ENCODE data around the gene PIEZO1. TPM values are rescaled to one million over a fixed set of nuclear protein-coding genes. Genes with fewer than 3 reads are reported as not detected.
A peak's percentile ranks its signal among the peaks of the same experiment; 100 is the strongest.

The PIEZO1 gene
- polyA plus RNA-seq, 1 of the 3 experiments (the other 2 are of a cell fraction): 184 TPM

- TF ChIP-seq POLR2AphosphoS5 (IDR thresholded peaks at IDR 0.05; ENCODE audit: low read depth, low read length): peak; percentile 66; the same call in 1 of the 2 replicates
- TF ChIP-seq JUND (IDR thresholded peaks at IDR 0.05): peak; percentile 81
- peak; percentile 54 for TF ChIP-seq TEAD4 (IDR thresholded peaks at IDR 0.05; ENCODE audit: borderline replicate concordance, insufficient read depth)
- peak; percentile 95 for TF ChIP-seq FOSL2 (IDR thresholded peaks at IDR 0.05; ENCODE audit: borderline replicate concordance, low read depth)
- no peak for TF ChIP-seq SMC3 (IDR thresholded peaks at IDR 0.05; ENCODE audit: low read depth, low read length)
- TF ChIP-seq NFIC (IDR thresholded peaks at IDR 0.05; ENCODE audit: borderline replicate concordance): peak; percentile 81
- TF ChIP-seq RXRA (IDR thresholded peaks at IDR 0.05; ENCODE audit: borderline replicate concordance, low read depth): peak; percentile 63; the same call in 1 of the 2 replicates
- TF ChIP-seq TCF12 (IDR thresholded peaks at IDR 0.05): peak; percentile 92
- TF ChIP-seq EP300 (IDR thresholded peaks at IDR 0.05; ENCODE audit: borderline replicate concordance in 1 of 2, low read depth in 1 of 2, low read length in 1 of 2): peak in 1 of 2 experiments; percentile 74; a peak in 1 of 4 replicates
- peak; percentile 65; the same call in 1 of the 2 replicates for TF ChIP-seq SIN3A (IDR thresholded peaks at IDR 0.05; ENCODE audit: borderline replicate concordance, low read depth, low read length)
- TF ChIP-seq, protein P1, sequence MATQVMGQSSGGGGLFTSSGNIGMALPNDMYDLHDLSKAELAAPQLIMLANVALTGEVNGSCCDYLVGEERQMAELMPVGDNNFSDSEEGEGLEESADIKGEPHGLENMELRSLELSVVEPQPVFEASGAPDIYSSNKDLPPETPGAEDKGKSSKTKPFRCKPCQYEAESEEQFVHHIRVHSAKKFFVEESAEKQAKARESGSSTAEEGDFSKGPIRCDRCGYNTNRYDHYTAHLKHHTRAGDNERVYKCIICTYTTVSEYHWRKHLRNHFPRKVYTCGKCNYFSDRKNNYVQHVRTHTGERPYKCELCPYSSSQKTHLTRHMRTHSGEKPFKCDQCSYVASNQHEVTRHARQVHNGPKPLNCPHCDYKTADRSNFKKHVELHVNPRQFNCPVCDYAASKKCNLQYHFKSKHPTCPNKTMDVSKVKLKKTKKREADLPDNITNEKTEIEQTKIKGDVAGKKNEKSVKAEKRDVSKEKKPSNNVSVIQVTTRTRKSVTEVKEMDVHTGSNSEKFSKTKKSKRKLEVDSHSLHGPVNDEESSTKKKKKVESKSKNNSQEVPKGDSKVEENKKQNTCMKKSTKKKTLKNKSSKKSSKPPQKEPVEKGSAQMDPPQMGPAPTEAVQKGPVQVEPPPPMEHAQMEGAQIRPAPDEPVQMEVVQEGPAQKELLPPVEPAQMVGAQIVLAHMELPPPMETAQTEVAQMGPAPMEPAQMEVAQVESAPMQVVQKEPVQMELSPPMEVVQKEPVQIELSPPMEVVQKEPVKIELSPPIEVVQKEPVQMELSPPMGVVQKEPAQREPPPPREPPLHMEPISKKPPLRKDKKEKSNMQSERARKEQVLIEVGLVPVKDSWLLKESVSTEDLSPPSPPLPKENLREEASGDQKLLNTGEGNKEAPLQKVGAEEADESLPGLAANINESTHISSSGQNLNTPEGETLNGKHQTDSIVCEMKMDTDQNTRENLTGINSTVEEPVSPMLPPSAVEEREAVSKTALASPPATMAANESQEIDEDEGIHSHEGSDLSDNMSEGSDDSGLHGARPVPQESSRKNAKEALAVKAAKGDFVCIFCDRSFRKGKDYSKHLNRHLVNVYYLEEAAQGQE (IDR thresholded peaks at IDR 0.05; ENCODE audit: low read depth, low read length): 0 out of 2 replicates have a peak, but pooled peaks have one; percentile 9
- TF ChIP-seq, protein P2, sequence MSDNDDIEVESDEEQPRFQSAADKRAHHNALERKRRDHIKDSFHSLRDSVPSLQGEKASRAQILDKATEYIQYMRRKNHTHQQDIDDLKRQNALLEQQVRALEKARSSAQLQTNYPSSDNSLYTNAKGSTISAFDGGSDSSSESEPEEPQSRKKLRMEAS (IDR thresholded peaks at IDR 0.05; ENCODE audit: low read depth): peak; percentile 75; the same call in 1 of the 2 replicates
- TF ChIP-seq ELF1 (IDR thresholded peaks at IDR 0.05): no peak
- TF ChIP-seq RFX5 (IDR thresholded peaks at IDR 0.05; ENCODE audit: low read length): no peak
- TF ChIP-seq, protein P3, sequence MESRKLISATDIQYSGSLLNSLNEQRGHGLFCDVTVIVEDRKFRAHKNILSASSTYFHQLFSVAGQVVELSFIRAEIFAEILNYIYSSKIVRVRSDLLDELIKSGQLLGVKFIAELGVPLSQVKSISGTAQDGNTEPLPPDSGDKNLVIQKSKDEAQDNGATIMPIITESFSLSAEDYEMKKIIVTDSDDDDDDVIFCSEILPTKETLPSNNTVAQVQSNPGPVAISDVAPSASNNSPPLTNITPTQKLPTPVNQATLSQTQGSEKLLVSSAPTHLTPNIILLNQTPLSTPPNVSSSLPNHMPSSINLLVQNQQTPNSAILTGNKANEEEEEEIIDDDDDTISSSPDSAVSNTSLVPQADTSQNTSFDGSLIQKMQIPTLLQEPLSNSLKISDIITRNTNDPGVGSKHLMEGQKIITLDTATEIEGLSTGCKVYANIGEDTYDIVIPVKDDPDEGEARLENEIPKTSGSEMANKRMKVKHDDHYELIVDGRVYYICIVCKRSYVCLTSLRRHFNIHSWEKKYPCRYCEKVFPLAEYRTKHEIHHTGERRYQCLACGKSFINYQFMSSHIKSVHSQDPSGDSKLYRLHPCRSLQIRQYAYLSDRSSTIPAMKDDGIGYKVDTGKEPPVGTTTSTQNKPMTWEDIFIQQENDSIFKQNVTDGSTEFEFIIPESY (IDR thresholded peaks at IDR 0.05; ENCODE audit: borderline replicate concordance, low read depth): peak; percentile 33; the same call in 1 of the 2 replicates
- TF ChIP-seq, protein P4, sequence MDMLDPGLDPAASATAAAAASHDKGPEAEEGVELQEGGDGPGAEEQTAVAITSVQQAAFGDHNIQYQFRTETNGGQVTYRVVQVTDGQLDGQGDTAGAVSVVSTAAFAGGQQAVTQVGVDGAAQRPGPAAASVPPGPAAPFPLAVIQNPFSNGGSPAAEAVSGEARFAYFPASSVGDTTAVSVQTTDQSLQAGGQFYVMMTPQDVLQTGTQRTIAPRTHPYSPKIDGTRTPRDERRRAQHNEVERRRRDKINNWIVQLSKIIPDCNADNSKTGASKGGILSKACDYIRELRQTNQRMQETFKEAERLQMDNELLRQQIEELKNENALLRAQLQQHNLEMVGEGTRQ (IDR thresholded peaks at IDR 0.05; ENCODE audit: borderline replicate concordance, low read depth, low read length): no peak
- TF ChIP-seq PBX3 (IDR thresholded peaks at IDR 0.05): peak; percentile 89
- no peak for DNase-seq
- H2AFZ ChIP-seq (ENCODE audit: low read depth): no peak overlapping the region
- no peaks in the 10 kb centered on the region for H3K27me3 ChIP-seq (ENCODE audit: insufficient read depth)
- peak overlapping the region; percentile 31 to 84; a peak in 3 of 4 replicates for H3K27ac ChIP-seq (ENCODE audit: low read depth in 2 of 2, low read length in 1 of 2)
- H4K20me1 ChIP-seq (ENCODE audit: insufficient read depth): peaks cover 62% of the 10 kb centered on the region
- peak overlapping the region; percentile 91 for H3K4me2 ChIP-seq
- H3K9ac ChIP-seq: peak overlapping the region; percentile 81; the same call in 1 of the 2 replicates
- H3K4me1 ChIP-seq (ENCODE audit: control insufficient read depth in 1 of 2, insufficient read depth in 2 of 2, low read depth in 1 of 2, low read length in 1 of 2): peaks cover 0 to 41% of the 10 kb centered on the region in 2 experiments; a peak in 3 of 4 replicates
- no peaks in the 10 kb centered on the region for H3K9me2 ChIP-seq
- no peaks in the 10 kb centered on the region for H3K9me3 ChIP-seq
- peak overlapping the region; percentile 58 to 76; a peak in 3 of 4 replicates for H3K4me3 ChIP-seq (ENCODE audit: low read depth in 2 of 2, low read length in 1 of 2)
- H3F3A ChIP-seq (replicated peaks; ENCODE audit: insufficient read depth): peaks cover 20% of the 10 kb centered on the region
- H3K36me3 ChIP-seq (replicated peaks in 1 of 2; ENCODE audit: control insufficient read depth in 1 of 2, insufficient read depth in 2 of 2, low read length in 1 of 2): no peaks in the 10 kb centered on the region
- WGBS (ENCODE audit: low lambda C conversion rate): 32% methylated on average over 8 of the region's 16 CpGs
- ChIA-PET CTCF (interaction anchor here (1.0 to 3.9 kb wide), 11 partner anchors 9 to 461 kb away, joined by 3 to 35 read pairs (median 4); no protein-coding TSS in a partner anchor), POLR2A (no interaction called here)
- peaks cover 75% of the 10 kb centered on the region for H3K79me2 ChIP-seq (ENCODE audit: insufficient read depth)
These were observed 2.3 kb downstream of the PIEZO1 start for GRCh38 chr16:88782454-88783390.

All from SK-N-SH (cell line).